Measurements from ENCODE around the gene HPCAL1. TPM values are rescaled to one million over a fixed set of nuclear protein-coding genes. Genes with fewer than 3 reads are reported as not detected.
"Not testable (repeated sequence)": the region's sequence is repeated elsewhere in the genome, so short reads cannot be mapped to it uniquely, and the experiment has no call there.

The HPCAL1 gene
- total RNA-seq, 4 donors from 2014 or later = 34.5 to 54.2 (median 41.3) TPM

GRCh38 chr2:10452956-10453904 lies 150.5 kb downstream of the HPCAL1 start:
- Histone ChIP-seq H3K27ac (replicated peaks in 1 of 4) (peak overlapping the region; percentile 71 to 79 (median 76)), H3K36me3 (no peaks in the 10 kb centered on the region), H3K27me3 (no peaks in the 10 kb centered on the region), H3K4me1 (peaks cover 28 to 60% (median 56%) of the 10 kb centered on the region in 4 donors), H3K4me3 (no peak overlapping the region), H3K9me3 (no peaks in the 10 kb centered on the region)
- intact Hi-C loops (cut with DNase I) = no loop called here
- WGBS = 89% methylated on average over 17 of the region's 17 CpGs
- TF ChIP-seq CTCF (IDR thresholded peaks at IDR 0.05) (no peak), EP300 (IDR thresholded peaks at IDR 0.05) (no peak), POLR2A (IDR thresholded peaks at IDR 0.05; ENCODE audit: low read depth) (no peak), POLR2AphosphoS5 (IDR thresholded peaks at IDR 0.05) (no peak)
- DNase-seq (ENCODE audit: extremely low spot score) = no peak

DNA sequence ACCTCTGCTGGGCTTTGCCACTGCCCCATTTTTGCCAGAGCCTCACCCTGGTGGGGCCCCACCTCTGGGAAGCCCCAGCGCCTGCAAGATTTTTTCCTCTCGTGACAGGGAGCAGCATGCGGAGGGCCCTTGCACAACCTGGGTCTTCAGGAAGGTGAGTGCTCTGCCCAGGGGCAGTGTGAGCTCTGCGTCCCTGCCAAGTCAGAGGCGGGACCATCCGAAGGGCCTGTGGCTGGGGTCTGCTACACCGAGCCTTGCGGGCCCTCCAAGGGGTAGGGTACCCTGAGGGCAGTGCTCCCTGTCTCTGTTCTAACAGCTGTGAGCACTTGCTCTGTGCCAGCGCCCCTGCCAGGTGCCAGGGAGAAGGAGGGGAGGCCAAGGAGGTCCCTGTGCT lies 151.2 kb downstream of the HPCAL1 start:
- H3K4me1 ChIP-seq = peaks cover 25 to 60% (median 55%) of the 10 kb centered on the region in 4 donors
- no peak for TF ChIP-seq POLR2AphosphoS5 (IDR thresholded peaks at IDR 0.05)
- no peak for TF ChIP-seq EP300 (IDR thresholded peaks at IDR 0.05)
- TF ChIP-seq CTCF (IDR thresholded peaks at IDR 0.05) = no peak
- TF ChIP-seq POLR2A (IDR thresholded peaks at IDR 0.05; ENCODE audit: low read depth) = no peak
- no peaks in the 10 kb centered on the region for H3K27me3 ChIP-seq
- intact Hi-C loops (cut with DNase I) = no loop called here
- H3K9me3 ChIP-seq = no peaks in the 10 kb centered on the region
- peak overlapping the region; percentile 71 to 79 (median 76) for H3K27ac ChIP-seq (replicated peaks in 1 of 4)
- 93% methylated on average over 9 of the region's 9 CpGs for WGBS
- H3K36me3 ChIP-seq = no peaks in the 10 kb centered on the region
- H3K4me3 ChIP-seq = no peak overlapping the region
- no peak for DNase-seq (ENCODE audit: extremely low spot score)

DNA sequence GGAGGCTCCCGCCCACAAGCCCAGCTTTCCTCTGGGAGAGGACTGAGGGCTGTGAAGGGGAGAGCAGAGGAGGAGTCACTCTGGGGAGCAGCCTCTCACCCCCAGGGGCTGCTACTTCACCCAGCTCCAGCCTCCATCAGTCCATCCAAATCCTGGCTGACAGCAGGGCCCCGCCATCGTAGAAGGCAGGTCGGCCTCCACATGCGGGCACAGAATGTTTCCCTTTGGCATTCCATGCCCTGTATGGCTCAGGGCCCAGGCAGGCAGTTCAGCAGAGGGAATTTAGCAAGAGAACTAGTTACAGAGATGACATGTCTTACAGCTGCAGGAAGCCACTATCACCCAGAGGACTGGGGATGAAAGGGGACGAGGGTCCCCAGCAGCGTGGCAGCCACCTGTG lies 151.8 kb downstream of the HPCAL1 start:
- intact Hi-C loops (cut with DNase I) = no loop called here
- WGBS = 75% methylated on average over 7 of the region's 7 CpGs
- peak overlapping the region; percentile 71 to 79 (median 76) for H3K27ac ChIP-seq (replicated peaks in 1 of 4)
- H3K4me1 ChIP-seq = peaks cover 20 to 54% (median 49%) of the 10 kb centered on the region in 4 donors
- no peak for DNase-seq (ENCODE audit: extremely low spot score)
- TF ChIP-seq POLR2AphosphoS5 (IDR thresholded peaks at IDR 0.05) (peak; percentile 46 to 59), CTCF (IDR thresholded peaks at IDR 0.05) (no peak), EP300 (IDR thresholded peaks at IDR 0.05) (peak; percentile 34), POLR2A (IDR thresholded peaks at IDR 0.05; ENCODE audit: low read depth) (no peak)
- H3K4me3 ChIP-seq = no peak overlapping the region
- no peaks in the 10 kb centered on the region for H3K36me3 ChIP-seq
- no peaks in the 10 kb centered on the region for H3K9me3 ChIP-seq
- no peaks in the 10 kb centered on the region for H3K27me3 ChIP-seq

GRCh38 chr2:10457195-10457594 lies 154.5 kb downstream of the HPCAL1 start:
- H3K4me3 ChIP-seq; H3K27ac ChIP-seq (replicated peaks in 1 of 4); DNase-seq (ENCODE audit: extremely low spot score); H3K9me3 ChIP-seq; H3K27me3 ChIP-seq; intact Hi-C loops (cut with DNase I); H3K36me3 ChIP-seq: not testable (repeated sequence)
- peaks cover 17 to 38% (median 37%) of the 10 kb centered on the region in 4 donors for H3K4me1 ChIP-seq
- WGBS = 91% methylated on average over 3 of the region's 3 CpGs

- intact Hi-C loops (cut with DNase I) = no loop called here
- Histone ChIP-seq H3K27ac (replicated peaks in 1 of 4) (peak overlapping the region in 3 of 4 donors; percentile 1 to 58 (median 12)), H3K9me3 (no peaks in the 10 kb centered on the region), H3K27me3 (no peaks in the 10 kb centered on the region), H3K4me1 (peaks cover 14 to 33% (median 32%) of the 10 kb centered on the region in 4 donors), H3K36me3 (no peaks in the 10 kb centered on the region), H3K4me3 (no peak overlapping the region)
- TF ChIP-seq POLR2AphosphoS5 (IDR thresholded peaks at IDR 0.05) = peak; percentile 18 to 45
- TF ChIP-seq CTCF (IDR thresholded peaks at IDR 0.05) = no peak
- WGBS = 45% methylated on average over 11 of the region's 11 CpGs
- DNase-seq (ENCODE audit: extremely low spot score) = no peak
These were observed 155.3 kb downstream of the HPCAL1 start for GRCh38 chr2:10457846-10458598.
